Osteoblast (primary cell): Measurements from ENCODE around the gene SNX9. TPM values are rescaled to one million over a fixed set of nuclear protein-coding genes. Genes with fewer than 3 reads are reported as not detected.

Experiments
- DNase-seq: peaks from one replicate; pipeline ENCODE4 v3.0.0; 2011; ENCODE audit warnings: low spot score, mixed read lengths; ENCODE audit not compliant: insufficient read length; ENCODE audit errors: missing footprints
- H2AFZ ChIP-seq: 2 replicates; pipeline ENCODE4 v1.6.0; 2011; ENCODE audit warnings: mild to moderate bottlenecking, low read length
- H3K27ac ChIP-seq: 2 replicates; pipeline ENCODE4 v1.5.1; 2011; ENCODE audit warnings: mild to moderate bottlenecking, low read depth, low read length, moderate library complexity
- H3K27me3 ChIP-seq: 2 replicates; pipeline ENCODE4 v1.6.0; 2012; ENCODE audit warnings: mild to moderate bottlenecking, control low read depth, inconsistent platforms, low read length, moderate library complexity; ENCODE audit not compliant: insufficient read depth
- H3K36me3 ChIP-seq: 2 replicates; pipeline ENCODE4 v1.5.1; 2011; ENCODE audit warnings: mild to moderate bottlenecking, low read length, control low read depth, moderate library complexity; ENCODE audit not compliant: insufficient read depth
- H3K4me1 ChIP-seq: 2 replicates; pipeline ENCODE4 v1.5.1; 2011; ENCODE audit warnings: mild to moderate bottlenecking, low read length, control low read depth, moderate library complexity; ENCODE audit not compliant: insufficient read depth
- H3K4me2 ChIP-seq: 2 replicates; pipeline ENCODE4 v1.6.0; 2011; ENCODE audit warnings: mild to moderate bottlenecking, low read length; ENCODE audit not compliant: insufficient read depth
- H3K4me3 ChIP-seq: fragments of 200-600 bp; sonication (generic); 3 replicates; pipeline ENCODE4 v1.5.1; 2012; ENCODE audit warnings: mild to moderate bottlenecking, low read length, inconsistent platforms; ENCODE audit not compliant: insufficient read depth
- H3K79me2 ChIP-seq: 2 replicates; pipeline ENCODE4 v1.6.0; 2012; ENCODE audit warnings: mild to moderate bottlenecking, low read length, control low read depth, inconsistent platforms; ENCODE audit not compliant: insufficient read depth
- H3K9me3 ChIP-seq: 2 replicates; pipeline ENCODE4 v1.5.1; 2011; ENCODE audit warnings: low read depth, low read length, control low read depth
- H4K20me1 ChIP-seq: 2 replicates; pipeline ENCODE4 v1.6.0; 2012; ENCODE audit warnings: mild to moderate bottlenecking, low read length, control low read depth; ENCODE audit not compliant: insufficient read depth
- total RNA-seq: library from RNA; depleted of rRNA; stranded (reverse); fragments of >200 nt; gene quantifications from 2 replicates; pipeline ENCODE4 v1.2.3, GENCODE V29; 2012
- TF ChIP-seq, protein P1 (sequence below): IDR thresholded peaks from 2 replicates; pipeline ENCODE4 v1.5.1; 2011; ENCODE audit warnings: mild to moderate bottlenecking, low read depth, low read length, moderate library complexity; ENCODE audit errors: extremely low read depth

SNX9 gene
- total RNA-seq, 1 donor = 147 TPM

- Histone ChIP-seq H4K20me1 (no peaks in the 10 kb centered on the region), H3K4me2 (no peak overlapping the region), H3K4me1 (peaks cover 6% of the 10 kb centered on the region), H3K79me2 (peaks cover 2% of the 10 kb centered on the region), H2AFZ (no peak overlapping the region), H3K27ac (no peak overlapping the region), H3K36me3 (peaks cover 54% of the 10 kb centered on the region), H3K4me3 (no peak overlapping the region), H3K9me3 (no peaks in the 10 kb centered on the region), H3K27me3 (no peaks in the 10 kb centered on the region)
- DNase-seq = no peak
- TF ChIP-seq, protein P1, sequence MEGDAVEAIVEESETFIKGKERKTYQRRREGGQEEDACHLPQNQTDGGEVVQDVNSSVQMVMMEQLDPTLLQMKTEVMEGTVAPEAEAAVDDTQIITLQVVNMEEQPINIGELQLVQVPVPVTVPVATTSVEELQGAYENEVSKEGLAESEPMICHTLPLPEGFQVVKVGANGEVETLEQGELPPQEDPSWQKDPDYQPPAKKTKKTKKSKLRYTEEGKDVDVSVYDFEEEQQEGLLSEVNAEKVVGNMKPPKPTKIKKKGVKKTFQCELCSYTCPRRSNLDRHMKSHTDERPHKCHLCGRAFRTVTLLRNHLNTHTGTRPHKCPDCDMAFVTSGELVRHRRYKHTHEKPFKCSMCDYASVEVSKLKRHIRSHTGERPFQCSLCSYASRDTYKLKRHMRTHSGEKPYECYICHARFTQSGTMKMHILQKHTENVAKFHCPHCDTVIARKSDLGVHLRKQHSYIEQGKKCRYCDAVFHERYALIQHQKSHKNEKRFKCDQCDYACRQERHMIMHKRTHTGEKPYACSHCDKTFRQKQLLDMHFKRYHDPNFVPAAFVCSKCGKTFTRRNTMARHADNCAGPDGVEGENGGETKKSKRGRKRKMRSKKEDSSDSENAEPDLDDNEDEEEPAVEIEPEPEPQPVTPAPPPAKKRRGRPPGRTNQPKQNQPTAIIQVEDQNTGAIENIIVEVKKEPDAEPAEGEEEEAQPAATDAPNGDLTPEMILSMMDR = no peak
Measured at GRCh38 chr6:157906537-157907061, 83.6 kb downstream of the SNX9 start.

DNA sequence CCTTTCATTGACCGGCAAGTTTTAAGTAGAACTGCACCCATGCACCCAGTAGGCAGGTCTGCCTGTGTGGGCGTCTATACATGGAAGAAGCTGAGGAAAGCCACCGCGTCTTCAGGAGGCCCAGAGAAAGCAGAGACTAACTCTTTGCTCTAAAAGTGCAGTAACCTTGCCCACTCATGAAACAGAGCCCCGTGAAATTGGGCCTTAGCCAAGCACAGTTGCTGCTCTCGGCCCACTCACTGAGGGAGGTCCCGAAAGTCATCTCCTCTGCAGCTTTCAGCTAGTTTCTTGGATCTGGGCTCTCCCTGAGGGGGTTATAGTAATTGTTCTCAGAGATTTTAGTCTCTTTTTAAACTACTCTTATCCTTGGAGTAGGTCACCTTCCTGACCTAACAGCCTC lies 84.6 kb downstream of the SNX9 start:
- TF ChIP-seq, protein P1 = no peak
- Histone ChIP-seq H3K79me2 (no peaks in the 10 kb centered on the region), H3K4me2 (no peak overlapping the region), H3K27me3 (no peaks in the 10 kb centered on the region), H2AFZ (no peak overlapping the region), H3K27ac (no peak overlapping the region), H3K9me3 (no peaks in the 10 kb centered on the region), H4K20me1 (no peaks in the 10 kb centered on the region), H3K36me3 (peaks cover 45% of the 10 kb centered on the region), H3K4me1 (peaks cover 17% of the 10 kb centered on the region), H3K4me3 (no peak overlapping the region)
- DNase-seq = peak; percentile 11

GRCh38 chr6:157908369-157909281 lies 85.6 kb downstream of the SNX9 start:
- H3K27me3 ChIP-seq = no peaks in the 10 kb centered on the region
- no peaks in the 10 kb centered on the region for H3K9me3 ChIP-seq
- no peak overlapping the region for H3K4me2 ChIP-seq
- TF ChIP-seq, protein P1 = no peak
- H3K79me2 ChIP-seq = peaks cover 2% of the 10 kb centered on the region
- H3K4me3 ChIP-seq = no peak overlapping the region
- no peaks in the 10 kb centered on the region for H4K20me1 ChIP-seq
- DNase-seq = peak; percentile 29
- H3K36me3 ChIP-seq = peaks cover 42% of the 10 kb centered on the region
- peaks cover 21% of the 10 kb centered on the region for H3K4me1 ChIP-seq
- no peak overlapping the region for H3K27ac ChIP-seq
- H2AFZ ChIP-seq = no peak overlapping the region

GRCh38 chr6:157909282-157909664 lies 86.2 kb downstream of the SNX9 start:
- H3K4me1 ChIP-seq = peaks cover 21% of the 10 kb centered on the region
- DNase-seq = no peak
- H3K79me2 ChIP-seq = peaks cover 5% of the 10 kb centered on the region
- no peaks in the 10 kb centered on the region for H4K20me1 ChIP-seq
- no peak overlapping the region for H3K4me2 ChIP-seq
- no peak overlapping the region for H3K27ac ChIP-seq
- TF ChIP-seq, protein P1 = no peak
- no peak overlapping the region for H3K4me3 ChIP-seq
- H3K27me3 ChIP-seq = no peaks in the 10 kb centered on the region
- H3K36me3 ChIP-seq = peaks cover 45% of the 10 kb centered on the region
- H3K9me3 ChIP-seq = no peaks in the 10 kb centered on the region
- no peak overlapping the region for H2AFZ ChIP-seq
